OCI-LY3 (cell line): ENCODE measurements around the gene KIZ.

Experiments used
- EZH2phosphoT487 ChIP-seq: fragments of 200-600 bp; shearing (Covaris generic); IDR thresholded peaks from 2 replicates; pipeline ENCODE4 v1.6.1; 2018; ENCODE audit warnings: antibody characterized with exemption, mixed run types, low read depth
- TF ChIP-seq, protein P1 (sequence below): fragments of 200-600, 300-600 bp; sonication (generic); IDR thresholded peaks from 2 replicates; pipeline ENCODE4 v1.5.1; 2014; ENCODE audit warnings: antibody characterized with exemption, low read length, low read depth

DNA sequence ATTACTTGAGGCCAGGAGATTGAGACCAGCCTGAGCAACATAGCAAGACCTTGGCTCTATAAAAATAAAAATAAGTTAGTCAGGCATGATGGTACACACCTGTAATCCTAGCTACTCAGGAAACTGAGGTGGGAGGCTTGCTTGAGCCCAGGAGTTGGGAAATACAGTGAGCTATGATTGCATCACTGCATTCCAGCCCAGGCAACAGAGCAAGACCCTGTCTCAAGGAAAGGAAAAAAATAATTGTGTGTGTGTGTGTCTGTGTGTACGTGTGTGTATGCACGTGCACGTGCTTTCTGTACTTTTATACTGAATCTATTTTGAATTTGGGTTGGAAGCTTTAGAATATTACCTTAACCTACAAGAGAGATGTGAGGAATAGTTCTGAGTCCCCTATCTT is 58.9 kb downstream of the KIZ start:
- TF ChIP-seq, protein P1, sequence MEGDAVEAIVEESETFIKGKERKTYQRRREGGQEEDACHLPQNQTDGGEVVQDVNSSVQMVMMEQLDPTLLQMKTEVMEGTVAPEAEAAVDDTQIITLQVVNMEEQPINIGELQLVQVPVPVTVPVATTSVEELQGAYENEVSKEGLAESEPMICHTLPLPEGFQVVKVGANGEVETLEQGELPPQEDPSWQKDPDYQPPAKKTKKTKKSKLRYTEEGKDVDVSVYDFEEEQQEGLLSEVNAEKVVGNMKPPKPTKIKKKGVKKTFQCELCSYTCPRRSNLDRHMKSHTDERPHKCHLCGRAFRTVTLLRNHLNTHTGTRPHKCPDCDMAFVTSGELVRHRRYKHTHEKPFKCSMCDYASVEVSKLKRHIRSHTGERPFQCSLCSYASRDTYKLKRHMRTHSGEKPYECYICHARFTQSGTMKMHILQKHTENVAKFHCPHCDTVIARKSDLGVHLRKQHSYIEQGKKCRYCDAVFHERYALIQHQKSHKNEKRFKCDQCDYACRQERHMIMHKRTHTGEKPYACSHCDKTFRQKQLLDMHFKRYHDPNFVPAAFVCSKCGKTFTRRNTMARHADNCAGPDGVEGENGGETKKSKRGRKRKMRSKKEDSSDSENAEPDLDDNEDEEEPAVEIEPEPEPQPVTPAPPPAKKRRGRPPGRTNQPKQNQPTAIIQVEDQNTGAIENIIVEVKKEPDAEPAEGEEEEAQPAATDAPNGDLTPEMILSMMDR, result no peak
- no peak for TF ChIP-seq EZH2phosphoT487
